Activated CD4-positive, alpha-beta T cell treated with anti-CD3 and anti-CD28 coated beads, Interleukin-2, amount 50 U/mL, for 24 hours (primary cell): ENCODE data around the gene OLFML2B.

Source experiments
- DNase-seq, 2 donors: peaks; one replicate each; pipeline ENCODE4 v3.0.0-alpha.2; 2020; ENCODE audit warnings: low read depth in 1 of 2, low spot score in 1 of 2

OLFML2B gene

DNA sequence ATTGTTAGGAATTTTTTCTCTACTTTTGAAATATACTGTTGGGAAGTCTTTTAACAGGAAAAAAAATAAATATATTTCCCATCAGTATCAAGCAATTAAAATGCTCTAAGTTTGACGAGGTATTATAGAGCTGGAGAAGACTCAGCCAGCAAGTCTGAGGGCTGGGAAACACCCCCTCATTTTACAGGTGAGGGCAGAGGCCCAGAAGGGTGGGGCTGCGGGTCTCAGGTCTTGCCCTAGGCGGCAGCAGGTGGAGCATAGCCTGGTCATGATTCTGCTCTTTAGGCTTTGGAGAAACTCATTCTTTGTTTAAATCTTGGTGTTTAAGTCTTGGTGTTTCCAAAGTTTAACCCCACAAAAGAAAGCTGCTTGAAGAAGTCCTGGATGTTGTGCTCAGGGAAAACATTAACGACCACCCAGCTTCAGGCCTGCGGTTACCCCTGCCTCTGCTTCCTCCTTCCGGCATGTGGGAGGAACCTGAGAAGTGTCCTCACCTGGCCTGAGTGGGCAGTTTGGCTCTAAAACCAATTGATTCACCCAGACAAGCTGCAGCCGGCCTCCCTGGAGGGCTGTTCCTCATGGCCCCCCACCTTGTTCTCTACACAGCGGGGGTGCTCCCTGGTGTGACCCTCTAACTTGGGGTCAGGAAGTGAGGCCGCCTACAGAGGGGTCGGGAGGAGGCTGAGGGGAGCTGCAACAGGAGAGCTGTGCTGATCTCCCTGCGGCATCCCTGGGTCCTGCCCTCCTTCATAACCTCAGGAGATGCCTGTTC lies 41.7 kb downstream of the OLFML2B start:
- no peak for DNase-seq

DNA sequence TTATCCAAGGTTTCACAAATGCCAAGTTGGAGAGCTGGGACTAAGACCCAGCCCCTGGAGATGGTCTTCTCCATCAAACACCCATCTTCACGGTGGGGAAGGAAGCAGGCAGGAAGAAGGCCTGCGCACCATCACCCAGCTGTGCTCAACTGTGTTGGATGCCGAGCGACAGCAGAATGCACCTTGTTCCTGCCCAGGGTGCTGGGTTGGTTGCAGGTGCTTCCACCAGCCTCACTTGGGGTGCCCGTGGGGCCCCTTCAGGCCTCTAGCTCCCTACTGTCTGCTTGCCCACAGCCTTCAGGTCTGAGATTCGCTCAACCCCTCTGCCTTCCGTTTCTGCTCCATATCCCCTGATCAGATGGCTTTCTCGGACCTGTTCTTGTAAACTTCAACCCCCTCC lies 42.5 kb downstream of the OLFML2B start:
- no peak for DNase-seq

DNA sequence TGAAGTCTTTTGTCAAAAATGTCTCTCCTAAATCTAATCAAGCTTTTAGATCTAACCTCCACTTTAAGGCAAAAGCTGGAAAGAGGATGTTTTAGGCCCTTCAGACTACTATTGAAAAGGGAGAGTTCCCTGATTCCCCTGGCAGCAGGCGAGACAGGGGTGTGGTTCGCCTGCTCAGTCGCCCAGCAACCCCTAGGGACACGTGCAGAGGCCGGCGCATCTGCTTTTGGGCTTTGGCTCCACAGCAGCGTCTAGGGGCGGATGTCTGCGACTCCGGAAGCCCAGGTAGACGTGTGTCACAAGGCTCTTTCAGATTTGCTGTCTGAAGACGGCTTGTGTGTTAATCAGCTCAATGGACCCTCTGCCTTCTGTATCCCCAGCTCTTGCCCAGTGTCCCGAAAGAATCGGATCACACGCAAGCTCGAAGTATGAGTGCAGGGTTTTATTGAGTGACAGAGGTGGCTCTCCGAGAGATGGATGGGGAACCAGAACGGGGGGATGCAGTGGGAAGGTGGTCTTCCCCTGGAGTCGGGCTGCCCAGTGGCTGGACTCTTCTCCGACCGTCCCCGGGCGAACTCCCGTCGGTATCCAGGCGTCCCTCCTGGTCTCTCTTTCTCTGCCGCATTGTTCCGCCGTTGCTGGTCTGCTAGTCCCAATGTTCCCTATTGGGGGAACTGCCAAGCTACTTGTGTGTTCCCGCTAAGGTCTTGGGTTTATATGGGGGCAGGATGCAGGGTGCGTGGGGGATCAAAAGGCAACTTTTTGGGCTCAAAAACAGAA lies 45.5 kb downstream of the OLFML2B start:
- no peak for DNase-seq

DNA sequence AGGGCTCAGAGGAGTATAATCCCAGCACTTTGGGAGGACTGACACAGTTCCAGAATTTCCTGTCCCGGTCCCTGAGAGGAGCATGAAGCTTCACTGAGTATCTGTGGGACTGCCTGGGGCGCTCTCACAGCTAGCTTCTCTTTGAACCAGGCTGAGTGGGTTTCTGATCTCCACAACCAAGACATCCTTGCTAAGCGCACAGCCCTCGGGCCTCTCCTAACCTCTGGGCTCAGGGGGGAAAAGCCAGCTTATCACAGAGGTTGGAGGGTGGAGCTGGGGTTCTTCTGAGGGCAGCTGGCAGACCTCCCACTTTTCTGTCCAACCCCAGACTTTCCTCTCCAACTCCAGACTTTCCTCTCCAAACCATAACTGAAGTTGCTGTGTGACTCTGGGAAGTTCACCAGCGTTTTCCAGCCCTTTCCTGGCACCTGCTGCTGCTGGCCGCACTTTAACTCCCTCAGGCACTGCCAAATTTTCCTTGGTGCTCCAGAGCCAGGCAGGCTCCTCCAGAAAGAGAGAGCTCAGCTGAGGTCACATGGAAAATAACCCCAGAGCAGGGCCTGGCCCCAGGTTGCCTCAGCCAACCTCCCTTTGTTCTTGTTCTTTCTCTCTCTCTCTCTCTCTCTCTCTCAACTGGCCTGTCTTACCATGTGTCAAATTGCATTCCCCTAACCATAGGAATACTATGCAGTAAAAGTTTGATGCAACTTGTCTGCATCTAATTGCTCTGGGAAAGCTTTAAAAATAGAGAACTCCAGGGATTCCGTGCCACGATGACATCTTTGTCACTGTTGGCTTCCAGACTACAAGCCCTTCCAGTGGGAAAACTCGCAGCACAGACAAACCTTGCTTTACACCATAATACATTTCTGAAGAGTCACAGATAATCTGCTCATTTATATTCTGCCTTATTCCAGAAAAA lies 49.5 kb downstream of the OLFML2B start:
- DNase-seq, result no peak

DNA sequence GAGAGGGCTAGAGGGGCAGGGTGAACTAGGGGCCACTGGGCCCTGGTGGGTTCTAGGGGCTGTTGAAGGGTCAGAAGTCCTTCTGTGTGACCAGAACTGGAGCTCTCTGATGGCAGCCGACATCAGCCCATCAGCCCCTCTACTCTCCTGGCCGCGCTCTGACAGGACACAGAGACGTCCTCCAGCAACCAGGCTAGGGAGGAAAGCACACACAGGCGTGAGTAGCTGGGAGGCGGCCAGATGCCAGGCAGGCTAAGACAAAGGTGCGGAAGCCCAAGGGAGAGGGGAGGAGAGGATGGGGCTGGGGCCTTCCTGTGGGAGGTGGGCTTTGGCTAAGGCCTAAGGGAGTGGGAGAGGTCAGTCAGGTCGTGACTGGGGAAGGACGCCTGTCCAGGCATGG lies 50.8 kb downstream of the OLFML2B start:
- DNase-seq, result no peak

DNA sequence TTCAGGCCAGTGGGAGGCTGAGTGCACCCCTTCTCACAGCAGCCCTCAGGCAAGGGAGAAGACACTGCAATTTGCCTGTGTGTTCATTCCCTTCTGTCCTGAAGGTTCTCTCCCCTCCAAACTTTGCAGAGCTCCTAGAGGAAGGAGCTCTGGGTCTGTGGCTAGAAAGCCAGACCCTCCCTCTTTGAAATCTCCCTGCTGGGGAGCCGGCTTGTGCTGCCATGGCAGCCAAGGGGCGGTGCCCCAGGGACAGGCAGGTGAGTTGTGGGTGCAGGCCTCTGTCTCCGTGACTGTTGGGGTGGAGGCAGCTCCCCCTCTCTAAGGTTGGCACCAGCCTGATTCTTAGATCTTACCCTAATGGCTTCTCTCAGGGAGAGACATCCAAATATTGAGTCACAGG lies 53.0 kb downstream of the OLFML2B start:
- DNase-seq, result no peak

DNA sequence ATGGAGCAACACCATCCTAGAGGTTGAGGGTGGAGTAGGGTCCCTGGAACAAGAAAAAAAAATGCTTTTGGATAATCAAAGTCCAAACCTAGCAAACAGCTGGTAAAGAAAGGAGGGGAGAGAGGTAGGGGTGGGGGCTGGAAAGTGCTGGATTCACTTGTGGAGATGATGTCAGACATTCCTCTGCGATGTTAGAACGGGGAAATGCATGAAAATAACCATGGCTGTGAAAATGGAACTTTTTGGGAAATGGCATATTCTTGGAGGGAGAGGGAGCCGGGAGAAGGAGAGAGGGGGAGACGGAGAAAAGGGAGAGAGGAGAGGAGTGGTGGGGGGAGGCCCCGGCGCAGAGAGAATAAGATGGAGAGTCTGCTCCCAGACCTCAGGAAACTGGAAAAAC lies 53.6 kb downstream of the OLFML2B start:
- DNase-seq, result no peak

DNA sequence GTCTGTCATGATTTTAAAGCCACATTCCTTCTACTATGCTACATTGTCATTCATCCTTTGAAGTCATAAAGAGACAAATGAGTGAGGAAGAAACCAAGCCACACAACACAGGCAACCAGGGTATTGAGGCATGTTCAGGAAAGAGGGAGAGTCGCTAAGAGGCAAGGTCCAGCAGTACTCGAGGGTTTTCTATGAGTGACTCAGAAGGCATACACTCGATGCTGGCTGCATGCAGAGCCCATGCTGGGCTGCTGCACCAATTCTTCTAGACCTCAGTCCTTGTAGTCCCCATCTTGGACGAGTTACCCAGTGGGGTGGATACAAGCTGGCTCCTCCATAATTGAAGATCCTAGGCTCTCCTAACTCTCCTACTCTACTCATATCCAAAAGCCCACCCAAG lies 57.6 kb downstream of the OLFML2B start:
- no peak for DNase-seq

DNA sequence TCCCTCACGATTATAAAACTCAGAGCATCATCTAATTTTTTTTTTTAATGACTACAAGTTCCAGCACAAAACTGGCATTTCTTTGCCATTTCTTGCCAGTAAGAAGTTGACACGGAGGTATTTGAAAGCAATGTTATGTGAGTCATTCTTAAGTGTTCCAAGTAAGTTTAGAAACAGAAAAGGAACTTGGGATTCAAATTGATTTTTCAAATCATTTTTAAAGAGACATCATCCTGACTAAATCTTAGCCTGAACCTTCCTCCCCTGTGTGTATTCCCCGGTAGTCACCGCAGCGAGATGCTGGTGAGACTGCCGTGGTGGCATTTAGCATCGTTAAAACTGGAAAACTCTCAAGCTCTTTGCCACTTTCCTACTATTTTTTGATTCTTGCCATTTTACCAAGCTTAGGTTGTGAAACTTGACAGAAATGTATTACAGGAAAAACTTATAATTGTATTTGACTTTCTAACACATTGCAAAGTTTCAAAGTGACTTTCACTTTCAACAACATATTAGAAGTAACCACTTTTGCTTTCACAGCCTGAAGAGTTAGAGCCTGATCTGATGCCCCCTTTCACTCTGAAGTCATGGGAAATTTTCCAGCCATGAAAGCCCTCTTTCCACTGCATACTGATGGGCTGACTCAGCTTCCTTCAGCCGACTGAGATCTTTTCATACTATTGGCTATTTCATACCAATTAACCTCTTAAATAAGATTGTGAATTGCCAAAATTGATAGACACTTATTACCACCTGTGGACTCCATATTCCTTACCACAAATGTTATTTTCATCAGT lies 61.4 kb downstream of the OLFML2B start:
- peak in 1 of 2 donors; percentile 63 for DNase-seq

DNA sequence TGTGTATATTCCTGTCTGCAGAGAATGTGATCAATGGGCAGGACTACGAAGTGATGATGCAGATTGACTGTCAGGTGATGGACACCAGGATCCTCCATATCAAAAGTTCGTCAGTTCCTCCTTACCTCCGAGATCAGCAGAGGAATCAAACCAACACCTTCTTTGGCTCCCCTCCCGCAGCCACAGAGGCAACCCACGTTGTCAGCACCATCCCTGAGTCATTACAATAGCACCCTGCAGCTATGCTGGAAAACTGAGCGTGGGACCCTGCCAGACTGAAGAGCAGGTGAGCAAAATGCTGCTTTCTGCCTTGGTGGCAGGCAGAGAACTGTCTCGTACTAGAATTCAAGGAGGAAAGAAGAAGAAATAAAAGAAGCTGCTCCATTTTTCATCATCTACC lies 65.2 kb downstream of the OLFML2B start:
- DNase-seq, result no peak

DNA sequence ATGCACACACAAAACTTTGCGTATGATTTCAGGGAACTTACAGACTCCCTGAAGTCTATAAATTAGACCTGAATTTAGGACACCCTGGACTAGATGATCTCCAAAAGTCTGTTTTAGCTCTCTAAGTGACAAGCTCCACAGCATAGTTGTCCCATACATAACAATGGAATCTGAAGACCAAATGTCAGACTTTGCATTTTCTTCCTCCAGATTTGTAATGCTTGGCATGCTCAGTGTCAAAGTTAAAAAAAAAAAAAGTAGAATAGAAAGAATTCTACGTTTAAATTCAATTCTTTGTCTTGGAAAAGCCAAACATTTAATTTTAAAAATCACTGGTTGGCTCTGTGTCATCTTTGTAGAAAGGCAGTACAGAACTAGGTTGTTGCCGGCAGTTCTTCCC lies 66.7 kb downstream of the OLFML2B start:
- no peak for DNase-seq

DNA sequence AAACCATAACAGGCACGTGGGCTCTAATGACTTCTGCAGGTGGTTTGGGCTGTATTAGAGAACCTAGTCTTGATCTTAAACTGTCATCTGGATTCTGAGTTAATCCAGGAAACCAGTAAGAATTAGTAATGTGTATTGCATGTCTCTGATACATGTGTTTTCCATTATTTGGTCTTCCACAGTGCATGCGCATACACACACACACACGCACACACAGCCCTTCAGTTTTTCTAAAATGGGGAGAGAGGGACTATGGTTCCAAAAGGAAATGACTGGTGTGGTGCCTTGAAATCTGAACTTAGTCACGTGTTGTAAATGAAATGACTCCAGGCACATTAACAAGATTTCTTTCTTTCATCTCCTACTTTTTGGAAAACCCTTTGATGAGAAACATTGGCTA lies 67.6 kb downstream of the OLFML2B start:
- DNase-seq, result no peak

DNA sequence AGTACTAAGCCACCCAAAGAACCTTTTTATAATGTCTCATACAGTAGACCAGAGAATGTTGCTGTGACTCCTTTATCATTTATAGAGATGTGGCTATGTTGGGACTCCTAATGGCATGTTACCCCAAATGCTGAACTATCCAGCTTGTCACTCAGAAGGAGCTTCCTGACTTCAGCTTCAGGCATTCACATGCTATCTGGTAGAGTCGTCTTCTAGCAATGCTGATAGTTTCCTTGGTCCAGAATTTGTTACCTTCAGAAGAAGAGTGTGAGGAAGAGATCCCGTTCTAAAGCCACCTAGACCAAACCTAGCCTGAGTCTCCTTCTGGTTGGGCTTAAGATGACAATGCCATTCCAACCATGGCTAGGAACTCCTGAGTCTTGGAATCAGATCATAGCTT lies 68.1 kb downstream of the OLFML2B start:
- no peak for DNase-seq

DNA sequence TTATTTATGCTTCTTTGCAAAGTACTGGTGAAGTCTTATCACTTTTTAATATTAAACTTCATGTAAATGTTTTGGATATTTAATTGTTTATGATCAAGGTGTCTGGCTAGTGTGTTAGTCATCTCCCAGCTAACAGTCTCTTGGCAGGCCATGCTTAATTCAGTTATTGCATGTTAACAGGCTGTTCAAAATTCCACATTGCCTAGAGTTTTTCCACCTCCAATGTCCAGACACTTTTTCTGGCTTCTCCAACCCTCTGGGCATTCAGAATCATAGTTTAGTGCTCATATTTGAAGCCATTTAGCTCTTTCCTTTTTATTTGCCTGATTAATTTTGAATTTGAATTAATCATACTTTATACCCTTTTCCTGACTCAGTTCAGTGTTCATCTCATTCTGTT lies 69.2 kb downstream of the OLFML2B start:
- DNase-seq, result no peak

DNA sequence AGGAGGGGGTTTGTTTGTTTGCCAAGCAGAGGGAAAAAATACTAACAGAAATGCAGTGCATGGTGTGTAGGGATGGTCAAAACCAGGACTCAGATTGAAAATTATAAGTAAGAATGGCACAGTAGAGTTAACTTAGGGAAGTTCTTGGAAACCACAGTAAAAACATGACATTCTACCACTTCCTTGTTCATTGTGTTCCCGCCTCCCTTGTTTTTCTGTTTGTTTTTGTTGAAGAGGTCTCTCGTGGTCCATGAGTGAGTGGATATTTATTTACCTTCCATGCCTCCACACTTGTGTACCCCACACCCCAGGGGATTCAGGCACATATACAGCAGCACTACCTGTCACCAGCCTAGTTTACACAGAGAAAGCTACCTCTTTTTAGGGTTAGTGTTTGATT lies 69.6 kb downstream of the OLFML2B start:
- no peak for DNase-seq

DNA sequence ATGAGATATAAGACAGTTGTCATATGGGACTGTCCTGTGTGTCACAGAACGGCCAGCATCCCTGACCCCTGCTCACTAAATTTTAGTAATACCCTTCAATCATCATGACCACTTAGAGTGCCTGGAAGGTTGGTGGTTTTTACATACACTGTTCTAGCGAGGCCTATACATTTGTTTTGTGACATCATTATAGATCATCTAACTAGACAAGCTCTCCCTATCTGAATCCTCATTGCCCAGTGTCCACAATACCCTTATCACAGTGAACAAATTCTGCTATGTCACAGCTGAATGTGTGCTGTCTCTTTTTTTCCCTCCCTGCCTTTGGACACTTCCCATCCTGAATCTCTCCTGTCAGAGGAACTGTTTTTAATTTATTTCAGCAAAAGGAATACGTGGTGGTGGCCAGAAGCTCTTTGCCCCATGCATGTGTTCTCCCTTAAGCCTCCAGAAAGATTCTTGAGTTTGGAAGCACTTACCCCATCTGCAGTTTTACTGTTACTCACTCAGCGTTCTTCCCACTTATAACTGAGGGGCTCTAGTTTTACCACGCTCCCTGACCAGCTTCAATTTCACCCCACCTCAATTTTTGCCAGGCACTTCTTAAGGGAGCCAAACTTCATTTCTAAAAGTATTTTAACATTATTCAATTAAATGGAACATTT lies 70.3 kb downstream of the OLFML2B start:
- no peak for DNase-seq

DNA sequence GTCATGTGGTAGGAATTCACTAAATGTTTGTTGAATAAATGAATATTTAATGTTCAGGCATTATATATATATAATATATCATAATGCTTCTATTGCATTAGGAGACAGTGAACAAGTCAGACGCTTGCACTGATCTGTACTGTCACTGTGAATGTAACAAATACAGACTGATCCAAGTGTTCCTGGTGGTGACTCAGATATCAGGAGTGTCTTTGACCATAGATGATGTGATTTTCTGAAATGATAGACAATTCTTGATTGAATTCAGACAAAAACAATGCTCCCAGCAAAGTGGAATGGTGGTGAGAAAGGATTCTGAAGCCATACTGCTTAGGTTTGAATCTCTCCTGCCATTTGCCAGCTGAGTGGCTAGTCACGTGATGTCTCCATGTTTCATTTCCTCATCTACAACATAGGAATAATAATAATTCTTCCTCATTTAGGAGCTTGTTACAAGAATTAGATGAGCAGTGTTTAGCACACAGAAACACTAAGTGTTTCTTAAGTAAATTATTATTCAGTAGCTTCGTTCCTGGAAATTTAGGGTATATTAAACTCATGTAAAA lies 71.0 kb downstream of the OLFML2B start:
- no peak for DNase-seq

DNA sequence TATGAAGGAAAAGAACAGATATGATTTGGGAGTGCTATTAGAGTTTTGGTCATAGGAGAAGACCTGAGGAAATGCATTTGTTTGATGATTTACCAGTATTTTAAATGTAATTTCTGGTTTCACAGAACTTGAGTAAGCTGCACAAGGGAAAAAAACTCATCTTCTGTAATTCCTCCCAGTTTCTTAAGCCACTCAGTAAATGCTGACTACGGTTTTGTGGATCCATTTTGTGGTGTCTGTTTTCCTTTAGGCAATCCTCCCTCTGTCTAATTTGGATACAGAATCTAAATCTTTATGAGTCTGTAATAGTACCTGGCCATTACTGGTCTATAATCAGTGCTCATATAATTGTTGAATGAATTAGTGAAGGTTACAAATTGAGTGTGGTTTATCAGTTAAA lies 72.0 kb downstream of the OLFML2B start:
- DNase-seq, result no peak

DNA sequence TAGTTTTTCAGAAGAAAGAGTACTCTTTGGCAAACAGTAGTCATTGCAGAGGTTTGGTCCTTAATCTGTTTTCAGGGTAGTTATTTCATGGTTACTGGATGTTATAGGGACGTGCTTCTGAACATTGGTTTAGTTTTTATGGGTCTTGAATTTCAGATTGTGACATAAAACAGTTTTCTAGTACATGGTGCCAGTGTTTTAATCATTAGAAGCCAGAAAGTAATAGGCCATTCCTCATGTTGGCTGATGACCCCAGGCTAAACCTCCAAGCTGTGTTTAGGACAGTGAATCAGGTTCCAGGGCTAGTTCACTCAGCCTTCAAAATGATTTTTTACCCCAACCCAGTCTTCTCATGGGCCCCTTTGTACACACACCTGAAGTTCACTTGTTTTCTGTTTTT lies 73.3 kb downstream of the OLFML2B start:
- DNase-seq, result no peak

DNA sequence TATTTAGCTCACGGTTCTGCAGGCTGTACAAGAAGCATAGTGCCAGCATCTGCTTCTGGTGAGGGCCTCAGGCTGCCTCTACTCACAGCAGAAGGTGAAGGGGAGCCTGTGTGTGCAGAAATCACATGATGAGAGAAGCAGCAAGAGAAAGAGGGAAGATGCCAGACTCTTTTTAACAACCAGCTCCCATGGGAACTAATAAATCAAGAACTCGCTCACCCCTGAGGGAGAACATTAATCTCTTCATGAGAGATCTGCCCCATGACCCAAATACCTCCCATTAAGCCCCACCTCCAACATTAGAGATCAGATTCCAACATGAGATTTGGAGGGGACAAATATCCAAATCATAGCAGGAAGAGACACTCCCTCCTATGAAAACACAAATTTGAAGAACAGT lies 74.1 kb downstream of the OLFML2B start:
- no peak for DNase-seq
